ENCODE measurements around the gene CTDSPL2.
"Not testable (repeated sequence)": the region's sequence is repeated elsewhere in the genome, so short reads cannot be mapped to it uniquely, and the experiment has no call there.

GRCh38 chr15:44544745-44545144 is 117.3 kb downstream of the CTDSPL2 start:
- not testable (repeated sequence) for TF ChIP-seq CTCF (conservative IDR thresholded peaks at IDR 0.05; ENCODE audit: low read depth, low read length); CEBPB (IDR thresholded peaks at IDR 0.05; ENCODE audit: low read depth, low read length); FOS (IDR thresholded peaks at IDR 0.05; ENCODE audit: low read depth, low read length); RCOR1 (IDR thresholded peaks at IDR 0.05; ENCODE audit: insufficient replicate concordance, low read length); POLR2A (IDR thresholded peaks at IDR 0.05; ENCODE audit: low read depth, low read length); RAD21 (IDR thresholded peaks at IDR 0.05; ENCODE audit: low read length); MAFK (IDR thresholded peaks at IDR 0.05; ENCODE audit: low read depth, low read length); BHLHE40 (IDR thresholded peaks at IDR 0.05; ENCODE audit: low read depth, low read length); MXI1 (IDR thresholded peaks at IDR 0.05; ENCODE audit: borderline replicate concordance, low read depth, low read length); SMC3 (IDR thresholded peaks at IDR 0.05; ENCODE audit: low read depth, low read length)

Data from IMR-90 (cell line).